ENCODE data around the gene TBC1D5. TPM values are rescaled to one million over a fixed set of nuclear protein-coding genes. Genes with fewer than 3 reads are reported as not detected.
"Not testable (repeated sequence)": the region's sequence is repeated elsewhere in the genome, so short reads cannot be mapped to it uniquely, and the experiment has no call there.

TBC1D5 gene
- total RNA-seq, 1 experiment from 2014 or later = 36.4 TPM

DNA sequence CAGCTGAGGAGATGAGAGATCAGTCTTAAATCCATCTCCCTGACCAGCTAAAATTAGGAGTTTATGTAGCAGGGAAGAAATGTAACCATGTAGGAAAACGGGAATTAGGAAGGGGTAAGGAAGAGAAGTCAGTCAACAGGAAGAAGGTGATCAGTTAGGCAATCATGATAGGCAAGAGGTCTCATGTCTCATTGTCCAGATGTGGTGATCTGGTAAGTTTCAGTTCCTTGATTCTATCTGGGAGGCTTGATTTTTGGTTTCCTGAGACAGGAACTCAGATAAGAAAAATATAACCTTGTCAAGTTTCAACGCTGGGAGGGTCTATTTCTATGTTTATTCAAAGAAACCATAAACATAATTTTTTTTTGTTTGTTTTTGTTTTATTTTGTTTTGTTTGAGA, 40.3 kb upstream of the TBC1D5 start:
- H3K4me3 Mint-ChIP-seq (ENCODE audit: unreplicated experiment) = no peak overlapping the region
- intact Hi-C loops (cut with micrococcal nuclease; ENCODE audit: unreplicated experiment) = no loop called here
- H3K4me1 Mint-ChIP-seq (ENCODE audit: low read depth, unreplicated experiment) = no peaks in the 10 kb centered on the region
- H3K4me3 ChIP-seq (ENCODE audit: low read depth, low read length) = no peak overlapping the region
- peaks cover 4% of the 10 kb centered on the region for H3K27me3 Mint-ChIP-seq (ENCODE audit: insufficient read depth, unreplicated experiment)
- no peaks in the 10 kb centered on the region for H3K36me3 ChIP-seq (ENCODE audit: control insufficient read depth, insufficient read depth, low read length)
- H3K36me3 Mint-ChIP-seq (ENCODE audit: insufficient read depth, unreplicated experiment) = no peaks in the 10 kb centered on the region
- no TSS peak for BruUV-seq (replicated peaks)
- no peaks in the 10 kb centered on the region for H3K9me3 ChIP-seq
- no peak for DNase-seq
- ChIA-PET CTCF (no interaction called here), POLR2A (no interaction called here)
- H3K27ac Mint-ChIP-seq (ENCODE audit: unreplicated experiment) = no peak overlapping the region
- H3K27me3 ChIP-seq (replicated peaks; ENCODE audit: control insufficient read depth, insufficient read depth, low read length) = no peaks in the 10 kb centered on the region
- H3K4me1 ChIP-seq = no peaks in the 10 kb centered on the region
- TF ChIP-seq, protein P1, sequence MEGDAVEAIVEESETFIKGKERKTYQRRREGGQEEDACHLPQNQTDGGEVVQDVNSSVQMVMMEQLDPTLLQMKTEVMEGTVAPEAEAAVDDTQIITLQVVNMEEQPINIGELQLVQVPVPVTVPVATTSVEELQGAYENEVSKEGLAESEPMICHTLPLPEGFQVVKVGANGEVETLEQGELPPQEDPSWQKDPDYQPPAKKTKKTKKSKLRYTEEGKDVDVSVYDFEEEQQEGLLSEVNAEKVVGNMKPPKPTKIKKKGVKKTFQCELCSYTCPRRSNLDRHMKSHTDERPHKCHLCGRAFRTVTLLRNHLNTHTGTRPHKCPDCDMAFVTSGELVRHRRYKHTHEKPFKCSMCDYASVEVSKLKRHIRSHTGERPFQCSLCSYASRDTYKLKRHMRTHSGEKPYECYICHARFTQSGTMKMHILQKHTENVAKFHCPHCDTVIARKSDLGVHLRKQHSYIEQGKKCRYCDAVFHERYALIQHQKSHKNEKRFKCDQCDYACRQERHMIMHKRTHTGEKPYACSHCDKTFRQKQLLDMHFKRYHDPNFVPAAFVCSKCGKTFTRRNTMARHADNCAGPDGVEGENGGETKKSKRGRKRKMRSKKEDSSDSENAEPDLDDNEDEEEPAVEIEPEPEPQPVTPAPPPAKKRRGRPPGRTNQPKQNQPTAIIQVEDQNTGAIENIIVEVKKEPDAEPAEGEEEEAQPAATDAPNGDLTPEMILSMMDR (IDR thresholded peaks at IDR 0.05; ENCODE audit: insufficient read depth in 1 of 2, low read depth in 1 of 2, low read length in 1 of 2, severe bottlenecking in 1 of 2, unreplicated experiment in 1 of 2) = no peak
- peaks cover 16% of the 10 kb centered on the region for H3K9me3 Mint-ChIP-seq (ENCODE audit: unreplicated experiment)

DNA sequence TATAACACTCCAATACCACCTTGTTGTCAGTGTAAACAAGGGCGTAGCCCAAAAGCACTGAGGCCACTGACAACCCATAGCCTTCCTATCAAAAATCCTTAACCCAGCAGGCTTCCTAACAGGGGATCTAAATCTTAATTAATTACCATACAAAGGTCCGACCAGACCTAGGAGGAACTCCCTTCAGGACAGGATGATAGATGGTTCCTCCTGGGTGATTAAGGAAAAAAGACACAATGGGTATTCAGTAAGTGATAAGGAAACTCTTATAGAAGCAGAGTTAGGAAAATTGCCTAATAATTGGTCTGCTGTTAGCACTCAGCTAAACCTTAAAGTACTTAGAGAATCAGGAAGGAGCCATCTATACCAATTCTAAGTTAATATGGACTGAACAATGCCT, 37.9 kb upstream of the TBC1D5 start:
- H3K27ac Mint-ChIP-seq (ENCODE audit: unreplicated experiment); H3K36me3 Mint-ChIP-seq (ENCODE audit: insufficient read depth, unreplicated experiment); H3K4me1 Mint-ChIP-seq (ENCODE audit: low read depth, unreplicated experiment); H3K36me3 ChIP-seq (ENCODE audit: control insufficient read depth, insufficient read depth, low read length); H3K4me3 Mint-ChIP-seq (ENCODE audit: unreplicated experiment); CTCF ChIA-PET; H3K27me3 Mint-ChIP-seq (ENCODE audit: insufficient read depth, unreplicated experiment); intact Hi-C loops (cut with micrococcal nuclease; ENCODE audit: unreplicated experiment); POLR2A ChIA-PET; H3K27me3 ChIP-seq (replicated peaks; ENCODE audit: control insufficient read depth, insufficient read depth, low read length); BruUV-seq (replicated peaks); H3K4me1 ChIP-seq; DNase-seq; H3K4me3 ChIP-seq (ENCODE audit: low read depth, low read length); H3K9me3 ChIP-seq: not testable (repeated sequence)
- peaks cover 16% of the 10 kb centered on the region for H3K9me3 Mint-ChIP-seq (ENCODE audit: unreplicated experiment)

DNA sequence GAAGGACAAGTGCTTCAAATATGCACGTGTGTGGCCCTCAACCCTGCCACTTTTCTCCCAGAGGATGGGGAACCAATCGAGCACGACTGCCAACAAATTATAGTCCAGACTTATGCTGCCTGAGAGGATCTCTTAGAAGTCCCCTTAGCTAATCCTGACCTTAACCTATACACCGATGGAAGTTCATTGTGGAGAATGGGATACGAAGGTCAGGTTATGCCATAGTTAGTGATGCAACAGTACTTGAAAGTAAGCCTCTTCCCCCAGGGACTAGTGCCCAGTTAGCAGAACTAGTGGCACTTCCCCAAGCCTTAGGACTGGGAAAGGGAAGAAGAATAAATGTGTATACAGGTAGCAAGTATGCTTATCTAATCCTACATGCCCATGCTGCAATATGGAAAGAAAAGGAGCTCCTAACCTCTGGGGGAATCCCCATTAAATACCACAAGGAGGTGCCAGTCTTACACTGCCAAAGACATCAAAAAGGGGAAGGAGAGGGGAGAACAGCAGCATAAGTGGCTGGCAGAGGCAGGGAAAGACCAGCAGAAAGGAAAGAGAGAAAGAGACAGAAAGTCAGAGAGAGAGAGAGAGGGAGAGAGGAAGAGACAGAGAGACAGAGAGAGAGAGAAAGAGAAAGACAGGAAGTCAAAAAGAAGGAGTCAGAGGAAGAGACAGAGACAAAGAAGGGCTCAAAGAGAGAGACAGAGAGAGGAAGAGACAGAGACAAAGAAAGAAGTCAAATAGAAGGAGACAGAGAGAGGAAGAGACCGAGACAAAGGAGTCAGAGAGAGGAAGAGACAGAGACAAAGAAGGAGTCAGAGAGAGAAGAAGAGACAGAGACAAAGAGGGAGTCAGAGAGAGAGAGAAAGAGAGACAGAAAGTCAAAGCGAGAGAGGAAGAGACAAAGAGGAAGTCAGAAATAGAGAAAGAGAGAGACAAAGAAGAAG, 37.1 kb upstream of the TBC1D5 start:
- H3K4me3 Mint-ChIP-seq (ENCODE audit: unreplicated experiment); H3K36me3 ChIP-seq (ENCODE audit: control insufficient read depth, insufficient read depth, low read length); H3K4me1 Mint-ChIP-seq (ENCODE audit: low read depth, unreplicated experiment); DNase-seq; H3K27me3 Mint-ChIP-seq (ENCODE audit: insufficient read depth, unreplicated experiment); H3K36me3 Mint-ChIP-seq (ENCODE audit: insufficient read depth, unreplicated experiment); H3K27me3 ChIP-seq (replicated peaks; ENCODE audit: control insufficient read depth, insufficient read depth, low read length); H3K27ac Mint-ChIP-seq (ENCODE audit: unreplicated experiment); intact Hi-C loops (cut with micrococcal nuclease; ENCODE audit: unreplicated experiment); H3K9me3 ChIP-seq; H3K4me1 ChIP-seq; BruUV-seq (replicated peaks); H3K4me3 ChIP-seq (ENCODE audit: low read depth, low read length); POLR2A ChIA-PET; CTCF ChIA-PET: not testable (repeated sequence)
- H3K9me3 Mint-ChIP-seq (ENCODE audit: unreplicated experiment) = peaks cover 16% of the 10 kb centered on the region

DNA sequence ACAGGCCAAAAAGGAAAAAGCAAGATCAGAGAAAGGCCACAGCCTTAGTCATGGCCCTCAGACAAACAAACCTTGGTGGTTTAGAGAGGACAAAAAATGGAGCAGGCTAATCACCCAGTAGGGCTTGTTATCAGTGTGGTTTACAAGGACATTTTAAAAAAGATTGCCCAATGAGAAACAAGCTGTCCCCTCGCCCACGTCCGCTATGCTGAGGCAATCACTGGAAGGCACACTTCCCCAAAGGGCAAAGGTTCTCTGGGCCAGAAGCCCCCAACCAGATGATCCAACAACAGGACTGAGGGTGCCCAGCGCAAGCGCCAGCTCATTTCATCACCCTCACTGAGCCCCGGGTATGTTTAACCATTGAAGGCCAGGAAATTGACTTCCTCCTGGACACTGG, 34.9 kb upstream of the TBC1D5 start:
- H3K9me3 ChIP-seq; H3K36me3 ChIP-seq (ENCODE audit: control insufficient read depth, insufficient read depth, low read length); H3K36me3 Mint-ChIP-seq (ENCODE audit: insufficient read depth, unreplicated experiment); POLR2A ChIA-PET; H3K4me3 Mint-ChIP-seq (ENCODE audit: unreplicated experiment); H3K27me3 Mint-ChIP-seq (ENCODE audit: insufficient read depth, unreplicated experiment); H3K9me3 Mint-ChIP-seq (ENCODE audit: unreplicated experiment); H3K4me1 Mint-ChIP-seq (ENCODE audit: low read depth, unreplicated experiment); H3K4me1 ChIP-seq; H3K27ac Mint-ChIP-seq (ENCODE audit: unreplicated experiment); H3K27me3 ChIP-seq (replicated peaks; ENCODE audit: control insufficient read depth, insufficient read depth, low read length); CTCF ChIA-PET; BruUV-seq (replicated peaks); intact Hi-C loops (cut with micrococcal nuclease; ENCODE audit: unreplicated experiment); DNase-seq; H3K4me3 ChIP-seq (ENCODE audit: low read depth, low read length): not testable (repeated sequence)
